Measurements from ENCODE around the gene ATP5F1C.

ATP5F1C gene

DNA sequence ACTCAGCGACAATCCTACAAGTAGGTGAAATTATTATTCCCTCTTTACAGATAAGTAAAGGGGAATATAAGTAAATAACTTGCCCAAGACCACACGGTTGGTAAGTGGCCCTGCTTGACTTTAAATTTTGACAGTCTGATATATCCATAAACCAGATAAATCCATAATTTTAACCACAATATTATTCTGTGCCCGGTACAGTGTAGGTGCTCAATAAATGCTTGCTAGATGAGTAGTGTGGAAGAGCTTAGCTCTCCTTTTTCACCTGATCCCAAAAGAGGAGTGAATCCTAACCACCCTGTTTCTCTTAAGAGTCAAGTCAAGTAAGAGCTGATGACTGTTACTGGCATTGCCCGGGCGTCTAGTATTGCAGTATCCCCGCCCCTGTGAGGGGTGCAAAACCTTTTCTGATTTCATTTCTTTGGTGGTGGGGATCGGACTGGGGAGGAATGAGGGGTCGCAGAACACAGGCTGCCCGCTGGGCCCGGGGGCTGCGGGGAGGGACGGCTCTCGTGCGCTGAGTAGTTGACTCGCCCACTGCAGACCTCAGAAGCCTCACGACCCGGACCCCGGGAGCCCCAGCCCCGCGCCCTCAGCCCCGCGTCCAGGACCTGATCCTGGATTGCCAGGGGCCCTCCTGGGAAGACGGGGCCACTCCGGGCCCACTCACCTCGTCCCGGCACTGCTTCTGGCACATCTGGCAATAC, 674 bp upstream of the ATP5F1C start:
- TF ChIP-seq, protein P1, sequence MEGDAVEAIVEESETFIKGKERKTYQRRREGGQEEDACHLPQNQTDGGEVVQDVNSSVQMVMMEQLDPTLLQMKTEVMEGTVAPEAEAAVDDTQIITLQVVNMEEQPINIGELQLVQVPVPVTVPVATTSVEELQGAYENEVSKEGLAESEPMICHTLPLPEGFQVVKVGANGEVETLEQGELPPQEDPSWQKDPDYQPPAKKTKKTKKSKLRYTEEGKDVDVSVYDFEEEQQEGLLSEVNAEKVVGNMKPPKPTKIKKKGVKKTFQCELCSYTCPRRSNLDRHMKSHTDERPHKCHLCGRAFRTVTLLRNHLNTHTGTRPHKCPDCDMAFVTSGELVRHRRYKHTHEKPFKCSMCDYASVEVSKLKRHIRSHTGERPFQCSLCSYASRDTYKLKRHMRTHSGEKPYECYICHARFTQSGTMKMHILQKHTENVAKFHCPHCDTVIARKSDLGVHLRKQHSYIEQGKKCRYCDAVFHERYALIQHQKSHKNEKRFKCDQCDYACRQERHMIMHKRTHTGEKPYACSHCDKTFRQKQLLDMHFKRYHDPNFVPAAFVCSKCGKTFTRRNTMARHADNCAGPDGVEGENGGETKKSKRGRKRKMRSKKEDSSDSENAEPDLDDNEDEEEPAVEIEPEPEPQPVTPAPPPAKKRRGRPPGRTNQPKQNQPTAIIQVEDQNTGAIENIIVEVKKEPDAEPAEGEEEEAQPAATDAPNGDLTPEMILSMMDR (IDR thresholded peaks at IDR 0.05): no peak

DNA sequence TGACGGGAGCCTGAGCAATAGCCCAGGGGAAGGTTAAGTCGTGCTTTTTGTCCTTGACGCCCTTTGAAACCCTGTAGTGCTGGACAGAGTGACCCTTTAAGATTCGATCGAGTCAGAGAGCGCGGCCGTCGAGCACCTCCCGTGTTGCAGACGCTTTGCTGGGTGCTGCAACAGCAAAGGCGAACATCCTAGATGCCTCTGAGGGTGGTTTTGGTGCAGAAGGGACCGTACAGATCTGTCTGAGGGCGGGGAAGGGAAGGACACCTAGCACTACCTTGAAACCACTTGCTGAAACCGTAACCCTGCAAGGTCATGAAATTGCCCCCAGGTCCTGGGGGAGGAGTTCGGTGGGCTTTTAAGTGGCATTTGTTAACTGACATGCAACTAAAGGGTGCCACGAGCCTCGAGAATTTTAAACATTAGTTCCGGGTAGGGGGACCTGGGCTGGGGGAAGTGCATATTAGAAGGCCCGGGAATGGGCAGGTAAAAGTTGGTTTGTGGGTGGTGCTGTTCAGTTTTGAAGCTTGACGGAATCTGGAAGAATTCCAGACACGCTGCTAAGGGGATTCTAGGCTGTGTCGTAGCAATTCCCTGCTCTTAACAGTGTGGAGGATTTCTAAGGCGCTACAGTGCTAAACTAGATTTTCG, 786 bp downstream of the ATP5F1C start:
- TF ChIP-seq, protein P1 (IDR thresholded peaks at IDR 0.05): no peak

DNA sequence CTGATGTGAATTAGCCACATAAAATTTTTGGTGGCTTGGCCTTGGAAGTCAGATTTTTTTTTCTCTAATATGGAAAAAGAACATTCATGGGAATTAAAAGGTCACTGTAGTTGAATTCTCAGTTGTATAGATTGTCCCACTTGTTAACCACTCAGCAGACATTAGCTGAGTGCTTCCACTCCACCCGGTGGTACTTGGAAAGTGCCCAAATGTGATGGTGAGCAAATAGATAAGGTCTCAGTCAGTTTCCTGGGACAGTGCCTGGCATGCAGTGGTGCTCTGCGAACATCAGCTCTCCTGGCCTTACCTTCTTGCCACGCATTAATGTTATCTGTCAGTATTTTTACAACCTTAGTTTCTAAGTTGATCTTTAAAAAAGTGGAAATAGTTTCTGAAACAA, 1.4 kb downstream of the ATP5F1C start:
- TF ChIP-seq, protein P1 (IDR thresholded peaks at IDR 0.05): no peak

DNA sequence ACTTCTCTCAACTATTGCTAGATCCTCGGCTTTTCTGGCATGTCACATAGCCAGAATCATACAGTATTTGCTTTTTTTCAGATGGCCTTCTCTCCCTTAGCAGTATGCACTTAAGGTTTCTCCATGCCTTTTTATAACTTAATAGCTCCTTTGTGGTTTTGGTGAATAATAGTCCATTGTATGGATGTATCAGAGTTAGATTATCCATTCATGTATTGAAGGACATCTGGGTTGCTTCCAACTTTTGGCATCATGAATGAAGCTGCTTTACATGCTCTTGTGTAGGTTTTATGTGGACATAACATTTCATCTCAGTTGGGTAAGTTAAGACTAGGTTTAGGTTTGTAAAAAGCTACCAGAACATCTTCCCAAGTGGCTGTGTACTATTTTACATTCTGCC, 4.6 kb downstream of the ATP5F1C start:
- TF ChIP-seq, protein P1 (IDR thresholded peaks at IDR 0.05): no peak

DNA sequence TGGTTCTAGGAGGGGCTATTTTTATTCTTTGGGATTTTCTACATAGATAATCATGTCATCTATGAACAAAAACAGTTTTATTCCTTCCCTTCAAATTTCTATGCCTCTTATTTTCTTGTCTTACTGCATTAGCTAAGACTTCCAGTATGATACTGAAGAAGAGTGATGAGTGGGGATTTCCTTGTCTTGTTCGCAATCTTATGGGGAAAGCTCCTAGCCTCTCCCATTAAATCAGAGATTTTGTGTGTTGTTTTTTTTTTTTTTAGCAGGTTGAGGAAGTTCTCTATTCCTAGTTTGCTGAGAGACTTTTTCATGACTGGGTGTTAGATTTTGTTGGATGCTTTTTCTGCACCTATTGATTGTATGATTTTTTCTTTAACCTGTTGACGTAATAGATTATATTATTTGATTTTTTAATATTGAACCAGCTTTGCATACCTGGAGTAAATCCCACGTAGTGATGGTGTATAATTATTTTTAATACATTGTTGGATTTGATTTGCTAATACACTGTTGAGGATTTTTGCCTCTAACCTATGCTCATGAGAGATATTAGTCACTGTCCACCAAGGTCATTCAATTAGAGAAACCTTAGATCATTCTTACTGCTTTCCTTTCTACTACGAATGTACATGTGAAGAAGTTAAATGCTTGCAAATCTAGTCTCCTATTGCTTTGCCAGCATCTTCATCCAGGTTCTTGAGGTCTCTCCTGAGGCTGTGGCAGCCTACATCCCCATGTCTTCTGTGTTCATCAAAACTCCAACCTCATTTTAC, 6.5 kb downstream of the ATP5F1C start:
- TF ChIP-seq, protein P1 (IDR thresholded peaks at IDR 0.05): no peak

DNA sequence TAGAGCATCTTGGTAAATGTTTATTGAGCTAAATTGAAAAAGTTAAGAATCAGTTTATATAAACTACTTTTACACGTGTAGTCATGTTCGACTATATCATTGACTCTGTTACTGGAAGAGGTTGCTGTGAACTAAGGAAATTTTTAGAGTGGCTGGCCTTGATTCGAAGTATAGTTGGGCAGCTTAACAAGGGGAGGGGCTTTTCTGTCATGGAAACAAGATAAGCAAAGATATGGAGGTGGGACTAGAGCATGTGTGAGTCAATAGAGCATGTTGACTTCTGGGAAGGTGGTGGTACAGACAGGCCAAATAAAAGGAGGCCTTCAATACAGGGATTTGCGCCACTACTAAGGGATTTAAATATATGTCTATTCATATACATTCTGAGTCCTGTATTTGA, 7.6 kb downstream of the ATP5F1C start:
- TF ChIP-seq, protein P1 (IDR thresholded peaks at IDR 0.05): no peak

DNA sequence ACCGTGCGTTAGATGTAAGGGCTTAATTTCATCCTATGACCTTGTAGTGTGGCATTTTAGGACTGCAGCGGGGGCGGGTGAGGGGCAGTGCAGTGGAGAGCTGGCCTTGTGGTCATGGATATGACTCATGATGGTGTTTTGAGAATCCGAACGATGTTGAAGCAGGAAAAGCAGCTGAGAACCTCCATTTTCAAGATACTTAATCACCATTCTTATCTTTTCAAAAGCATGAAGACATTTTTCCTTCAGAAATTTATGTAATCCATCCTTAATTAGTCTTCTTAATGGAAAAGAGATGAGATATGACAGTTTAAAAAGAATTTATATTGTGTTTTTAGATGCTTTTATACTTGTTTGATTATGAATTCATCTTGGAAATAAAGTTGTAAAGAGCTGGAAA, 9.6 kb downstream of the ATP5F1C start:
- TF ChIP-seq, protein P1 (IDR thresholded peaks at IDR 0.05): no peak

All from LNCAP (cell line).